GM12892 (cell line): ENCODE data around the gene SLC22A3.
"Not testable (repeated sequence)": the region's sequence is repeated elsewhere in the genome, so short reads cannot be mapped to it uniquely, and the experiment has no call there.

Experiments used
- DNase-seq: peaks from one replicate; pipeline ENCODE4 v3.0.0; 2011; ENCODE audit not compliant: insufficient read length
- FAIRE-seq: peaks from 2 replicates; lab custom pipeline; 2011; peaks lifted over from hg19 to GRCh38; lab: Jason Lieb, UNC
- POLR2A ChIP-seq: IDR thresholded peaks from 2 replicates; pipeline ENCODE4 v1.6.1; 2011; ENCODE audit warnings: low read depth, low read length, control low read depth
- POLR2AphosphoS5 ChIP-seq: IDR thresholded peaks from 2 replicates; pipeline ENCODE4 v1.6.1; 2011; ENCODE audit warnings: low read depth, low read length, control low read depth
- TAF1 ChIP-seq: IDR thresholded peaks from 2 replicates; pipeline ENCODE4 v1.6.1; 2011; ENCODE audit warnings: low read depth, mild to moderate bottlenecking, control low read depth, low read length, borderline replicate concordance

SLC22A3 gene

DNA sequence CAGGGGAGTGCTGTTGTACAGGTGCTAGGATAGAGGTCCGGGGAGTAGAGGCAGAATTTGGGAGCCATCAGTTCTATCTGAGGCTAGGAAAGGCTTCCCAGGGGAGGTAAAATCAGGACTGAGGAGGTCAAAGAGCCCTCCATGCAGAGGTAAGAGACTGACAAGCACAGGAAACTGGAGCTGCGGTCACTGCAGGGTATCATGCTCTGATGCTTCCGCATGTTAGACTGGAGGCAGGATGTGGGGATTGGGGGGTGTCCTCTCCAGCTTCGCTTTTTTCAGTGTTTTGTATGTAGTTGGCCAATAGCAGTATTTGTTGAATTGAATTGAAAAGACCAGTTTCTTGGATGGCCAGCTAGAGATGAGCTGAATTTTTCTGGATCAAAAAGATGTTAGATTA, 87.8 kb downstream of the SLC22A3 start:
- TF ChIP-seq TAF1 (no peak), POLR2A (no peak), POLR2AphosphoS5 (no peak)
- DNase-seq (no peak), FAIRE-seq (no peak)

DNA sequence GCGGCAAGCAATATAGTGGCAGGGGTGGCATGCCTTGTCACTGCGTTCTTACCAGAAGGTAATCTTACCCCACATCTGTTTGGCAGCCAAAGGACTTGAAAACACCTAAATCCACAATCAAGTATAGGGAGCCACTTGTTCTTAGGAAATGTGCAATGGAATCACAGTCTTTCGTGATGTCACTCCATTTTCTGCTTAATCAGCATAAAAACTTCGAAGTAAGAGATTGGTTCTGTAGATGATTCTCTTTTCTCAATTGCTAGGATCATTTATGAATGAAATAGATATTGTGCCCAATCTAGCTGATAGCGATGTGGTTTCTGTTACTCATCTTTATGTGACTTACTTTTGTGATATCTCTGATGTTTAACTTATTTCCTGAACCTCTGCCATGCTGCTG, 89.0 kb downstream of the SLC22A3 start:
- FAIRE-seq, result no peak
- TF ChIP-seq TAF1, result no peak
- TF ChIP-seq POLR2AphosphoS5, result no peak
- TF ChIP-seq POLR2A, result no peak

DNA sequence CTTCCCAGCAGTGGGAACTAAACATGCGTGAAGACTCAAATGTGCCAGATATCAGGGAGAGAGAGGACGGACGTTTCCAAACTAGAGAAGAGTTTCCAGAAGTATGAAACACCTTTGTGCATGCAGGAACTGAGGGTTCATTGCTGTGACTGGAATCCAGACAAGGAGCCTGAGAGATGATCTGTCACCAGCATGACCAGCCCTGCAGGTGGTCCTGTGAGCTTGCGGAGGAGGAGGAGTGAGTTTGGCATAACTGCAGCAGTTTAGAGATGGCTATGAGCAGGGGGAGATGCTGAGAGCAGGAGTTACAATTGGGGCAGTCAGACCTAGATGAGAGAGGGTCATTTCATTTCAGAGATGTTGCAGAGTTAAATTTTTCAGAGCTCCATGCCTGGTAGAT, 89.6 kb downstream of the SLC22A3 start:
- FAIRE-seq (no peak), DNase-seq (no peak)
- no peak for TF ChIP-seq POLR2AphosphoS5
- TF ChIP-seq TAF1, result no peak
- no peak for TF ChIP-seq POLR2A

More for the DNA sequence above, 89.0 kb downstream of the SLC22A3 start:
- no peak for DNase-seq

DNA sequence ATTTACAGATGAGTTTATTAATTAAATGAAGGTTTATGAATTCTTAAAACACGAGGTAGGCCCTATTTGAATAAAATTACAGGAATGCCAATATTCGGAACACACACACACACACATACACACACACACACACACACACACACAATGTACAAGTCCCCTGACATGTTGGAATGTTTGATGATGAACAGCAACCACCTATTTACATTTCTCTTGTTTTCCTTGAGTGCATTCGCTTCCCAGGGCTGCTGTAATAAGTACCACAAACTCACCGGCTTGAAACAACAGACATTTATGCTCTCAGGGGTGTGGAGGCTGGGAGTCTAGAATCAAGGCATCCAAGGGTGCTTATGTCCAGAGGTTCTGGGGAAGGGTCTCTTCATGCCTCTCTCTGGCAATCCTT, 90.3 kb downstream of the SLC22A3 start:
- TF ChIP-seq POLR2AphosphoS5 (no peak), POLR2A (no peak), TAF1 (no peak)
- no peak for FAIRE-seq
- no peak for DNase-seq

DNA sequence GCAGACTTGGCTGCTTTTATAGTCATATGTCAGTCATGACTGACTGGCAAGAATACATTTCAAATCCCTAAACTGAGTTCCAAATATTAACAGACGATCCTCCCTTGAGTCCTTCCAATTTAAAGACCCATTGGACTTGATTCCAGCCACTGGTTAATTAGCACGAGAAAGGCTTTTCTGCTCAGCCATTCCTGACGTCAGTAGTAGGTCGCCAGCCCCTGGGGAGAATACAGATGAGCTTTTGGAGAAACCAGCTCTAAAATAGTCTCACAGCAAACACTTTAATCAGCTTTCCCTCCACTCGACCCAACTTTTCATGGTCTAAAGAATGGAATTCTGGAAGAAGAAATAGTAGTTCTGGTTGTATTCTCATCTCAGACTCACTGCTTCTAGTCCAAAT, 91.6 kb downstream of the SLC22A3 start:
- no peak for DNase-seq
- TF ChIP-seq TAF1, result no peak
- no peak for TF ChIP-seq POLR2A
- no peak for TF ChIP-seq POLR2AphosphoS5
- no peak for FAIRE-seq

DNA sequence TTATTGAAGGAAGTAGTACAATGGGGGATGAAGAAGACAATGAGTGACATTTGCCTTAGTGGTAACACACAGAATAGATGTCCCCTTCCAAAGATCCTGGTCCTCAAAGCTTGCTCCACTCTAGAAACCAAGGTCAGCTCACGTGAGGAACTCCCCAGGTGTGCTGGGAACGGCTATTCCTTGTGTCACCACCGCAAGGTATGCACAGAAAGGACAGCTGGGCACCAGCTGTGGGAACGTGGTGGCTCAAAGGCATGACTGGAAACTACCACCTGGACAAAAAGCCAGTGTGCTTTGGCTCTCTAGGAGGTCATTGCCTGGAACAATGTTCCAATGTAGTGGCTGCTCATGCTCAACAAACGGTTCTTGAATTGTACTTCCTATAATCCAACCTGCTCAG, 94.0 kb downstream of the SLC22A3 start:
- no peak for TF ChIP-seq POLR2AphosphoS5
- TF ChIP-seq TAF1, result no peak
- TF ChIP-seq POLR2A, result no peak
- FAIRE-seq, result no peak

DNA sequence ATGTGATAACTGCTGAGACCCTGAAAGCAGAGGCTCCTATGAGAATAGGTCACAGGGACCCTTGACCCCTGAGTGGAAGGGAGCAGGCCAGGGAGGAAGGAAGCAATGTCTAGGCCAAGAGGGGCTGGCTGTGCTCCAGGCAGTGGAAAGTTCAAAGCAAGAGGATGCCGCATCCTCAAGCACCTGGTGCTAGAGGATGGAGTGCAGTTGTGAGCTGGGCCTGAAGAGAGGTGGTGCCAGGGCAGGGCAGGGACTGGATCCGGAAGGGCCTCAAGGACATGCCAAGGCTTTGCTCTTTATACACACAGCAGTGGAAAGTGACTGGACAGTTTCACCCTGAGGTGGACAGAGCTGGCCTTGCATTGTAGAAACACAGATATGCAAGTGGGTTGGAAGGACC, 97.0 kb downstream of the SLC22A3 start:
- DNase-seq (no peak), FAIRE-seq (no peak)
- TF ChIP-seq TAF1, result no peak
- TF ChIP-seq POLR2AphosphoS5, result no peak
- TF ChIP-seq POLR2A, result no peak

More for the DNA sequence above, 94.0 kb downstream of the SLC22A3 start:
- no peak for DNase-seq

DNA sequence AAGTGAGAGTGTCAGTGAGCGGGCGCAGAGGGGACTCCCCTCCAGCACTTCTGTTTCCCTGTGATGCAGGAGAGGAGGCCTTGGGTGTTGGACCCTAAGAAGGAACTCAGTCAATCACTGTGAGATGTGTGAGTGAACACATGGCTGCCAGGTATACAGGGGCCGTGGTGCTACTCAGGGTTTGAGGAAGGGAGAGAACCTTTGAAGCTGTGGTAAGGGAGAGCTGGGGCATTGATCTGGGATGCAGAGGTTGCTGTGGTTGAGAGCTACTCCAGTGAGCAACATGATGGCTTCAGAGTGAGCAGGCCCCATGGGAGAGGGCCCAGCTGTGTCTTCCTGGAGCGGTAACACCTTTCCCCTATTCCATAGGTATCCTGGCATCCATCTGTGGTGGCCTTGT, 99.2 kb downstream of the SLC22A3 start:
- FAIRE-seq (no peak), DNase-seq (no peak)
- TF ChIP-seq POLR2A, result no peak
- TF ChIP-seq POLR2AphosphoS5, result no peak
- no peak for TF ChIP-seq TAF1

DNA sequence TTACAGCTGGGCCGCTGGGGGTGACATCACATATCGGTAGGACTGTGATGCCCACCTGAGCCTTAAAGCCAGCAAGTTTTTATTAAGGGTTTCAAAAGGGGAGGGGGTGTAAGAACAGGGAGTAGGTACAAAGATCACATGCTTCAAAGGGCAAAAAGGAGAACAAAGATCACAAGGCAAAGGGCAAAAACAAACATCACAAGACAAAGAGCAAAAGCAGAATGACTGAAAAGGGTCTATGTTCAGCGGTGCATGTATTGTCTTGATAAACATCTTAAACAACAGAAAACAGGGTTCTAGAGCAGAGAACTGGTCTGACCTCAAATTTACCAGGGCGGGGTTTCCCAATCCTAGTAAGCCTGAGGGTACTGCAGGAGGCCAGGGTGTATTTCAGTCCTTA, 101.6 kb downstream of the SLC22A3 start:
- FAIRE-seq, DNase-seq: not testable (repeated sequence)

DNA sequence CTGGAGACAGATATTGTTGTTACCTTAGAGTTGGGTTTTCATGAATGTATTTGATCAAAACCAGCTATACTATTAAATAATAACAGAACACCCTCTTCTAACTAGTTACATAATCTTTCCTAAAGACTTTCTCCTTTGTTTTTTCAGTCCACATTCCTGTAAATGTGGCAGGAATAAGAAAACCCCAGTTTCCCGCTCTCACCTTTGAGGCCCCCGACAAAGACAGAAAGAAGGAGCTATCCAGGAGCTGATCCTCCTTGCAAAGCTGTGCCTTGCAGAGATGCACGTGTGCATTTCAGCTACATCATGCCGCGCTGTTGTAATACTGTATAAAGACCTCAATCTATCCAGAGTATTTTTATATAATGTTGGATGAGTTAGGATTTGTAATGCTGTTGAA, 102.7 kb downstream of the SLC22A3 start:
- DNase-seq (no peak), FAIRE-seq (no peak)
- no peak for TF ChIP-seq TAF1
- no peak for TF ChIP-seq POLR2A
- TF ChIP-seq POLR2AphosphoS5, result no peak

DNA sequence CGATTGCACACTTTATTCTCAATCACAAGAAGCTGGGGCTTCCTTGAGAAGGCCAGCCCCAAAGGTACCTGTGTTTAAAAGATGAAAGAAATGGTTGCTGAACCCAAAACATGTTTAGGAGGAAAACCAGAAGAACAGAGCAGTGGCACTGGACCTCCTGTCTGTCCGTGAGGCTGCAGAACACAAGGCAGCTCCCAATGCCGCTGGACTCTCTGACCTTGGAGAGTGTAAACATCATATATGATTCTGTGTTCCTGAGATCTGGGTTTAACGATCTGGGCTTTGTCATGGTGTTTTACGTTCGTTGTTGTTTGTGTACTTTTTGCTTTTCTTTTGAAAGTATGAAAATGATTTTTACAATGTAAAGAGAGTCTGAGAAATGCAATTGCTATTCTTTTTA, 106.1 kb downstream of the SLC22A3 start:
- DNase-seq (no peak), FAIRE-seq (no peak)
- TF ChIP-seq POLR2A (no peak), POLR2AphosphoS5 (no peak), TAF1 (no peak)

DNA sequence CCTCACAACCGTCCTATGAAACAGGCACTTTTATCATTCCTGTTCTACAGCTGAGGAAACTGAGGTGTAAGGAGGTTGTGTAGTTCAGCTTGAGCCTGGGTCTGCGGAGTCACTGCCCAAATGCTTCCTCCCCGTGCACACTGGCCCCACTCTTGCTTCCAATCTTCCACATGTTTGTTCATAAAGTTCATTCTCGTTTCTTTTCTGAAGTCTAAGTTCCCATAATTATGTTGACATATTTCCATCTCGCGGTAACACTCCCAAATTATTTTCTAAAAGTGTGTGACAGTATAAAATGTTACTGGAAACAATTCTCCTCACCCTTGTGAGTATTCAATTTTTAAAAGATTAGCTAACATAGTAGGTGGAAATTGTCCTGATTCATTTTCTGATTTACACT, 106.9 kb downstream of the SLC22A3 start:
- DNase-seq, result no peak
- no peak for TF ChIP-seq POLR2AphosphoS5
- no peak for TF ChIP-seq TAF1
- TF ChIP-seq POLR2A, result no peak
- FAIRE-seq, result no peak
